HCT116 (cell line): ENCODE data around the gene FAM83F. TPM values are rescaled to one million over a fixed set of nuclear protein-coding genes. Genes with fewer than 3 reads are reported as not detected.

Experiments
- ATAC-seq: fragments of 200-7000 bp; cut with Tn5 transposase; 2 replicates; pipeline ENCODE4 v1.9.1; 2020; ENCODE audit warnings: mild to moderate bottlenecking, moderate library complexity
- BruUV-seq: library from RNA; stranded (reverse); fragments of 400-500 nt; replicated peaks from 2 replicates; lab custom pipeline; 2021; lab: Mats Ljungman, UMichigan
- CTCF ChIA-PET: fragments of 300-600 bp; sonication (Branson Sonifier 250); formaldehyde crosslinking; loops from one replicate; lab custom pipeline; 2021; ENCODE audit warnings: antibody characterized with exemption; lab: Charles Lee
- POLR2A ChIA-PET: fragments of 300-600, 350-600 bp; sonication (Branson Sonifier 250); formaldehyde crosslinking; loops from one replicate; lab custom pipeline; 2021; ENCODE audit warnings: antibody characterized with exemption; lab: Charles Lee
- RAD21 ChIA-PET, 2 experiments: fragments of 300-600 bp; sonication (Branson Sonifier 250); formaldehyde crosslinking; loops; one replicate each; lab custom pipeline; 2023; ENCODE audit warnings: low total read pairs in 2 of 2; ENCODE audit not compliant: uncharacterized antibody in 2 of 2, unreplicated experiment in 2 of 2, low non-redundant PET in 1 of 2; lab: Charles Lee
- DNase-seq: peaks from one replicate; pipeline ENCODE4 v3.0.0-alpha.2; 2010; ENCODE audit warnings: low read depth, low spot score
- H2AFZ ChIP-seq: fragments of 200-600 bp; shearing (Covaris generic), sonication (generic); 2 replicates; pipeline ENCODE4 v1.6.1; 2017; ENCODE audit warnings: low read depth, mixed run types, mixed read lengths, antibody characterized with exemption, low read length; ENCODE audit not compliant: poor library complexity, severe bottlenecking
- H3K27ac ChIP-seq: 2 replicates; pipeline ENCODE4 v1.5.1; 2012; ENCODE audit warnings: low read depth, low read length
- H3K27me3 ChIP-seq: fragments of 200-600 bp; sonication (generic); 2 replicates; pipeline ENCODE4 v1.6.1; 2016; ENCODE audit warnings: mixed run types, low read length, mixed read lengths; ENCODE audit not compliant: insufficient read depth
- H3K36me3 ChIP-seq, 2 experiments: fragments of 200-500 bp in 1 of 2; fragments of 200-600 bp in 1 of 2; sonication (Bioruptor generic) in 1 of 2; sonication (generic) in 1 of 2; 2 replicates each; pipeline versions ENCODE4 v1.5.1 to v1.6.1; 2014 to 2016; ENCODE audit warnings: low read length in 2 of 2, inconsistent platforms in 1 of 2, mixed read lengths in 1 of 2, mixed run types in 1 of 2; ENCODE audit not compliant: insufficient read depth in 2 of 2, control insufficient read depth in 1 of 2
- H3K4me1 ChIP-seq, 2 experiments: fragments of 200-600 bp in 1 of 2; sonication (generic) in 1 of 2; 2 replicates each; pipeline versions ENCODE4 v1.5.1 to v1.6.1; 2012 to 2017; ENCODE audit warnings: low read length in 2 of 2, inconsistent platforms in 1 of 2, mild to moderate bottlenecking in 1 of 2, mixed read lengths in 1 of 2, mixed run types in 1 of 2, moderate library complexity in 1 of 2; ENCODE audit not compliant: insufficient read depth in 2 of 2, control insufficient read depth in 1 of 2
- H3K4me2 ChIP-seq: fragments of 200-600 bp; sonication (generic); 2 replicates; pipeline ENCODE4 v1.6.1; 2017; ENCODE audit warnings: mixed run types, low read length, mixed read lengths
- H3K4me3 ChIP-seq, 2 experiments: fragments of 200-600 bp in 1 of 2; sonication (generic) in 1 of 2; replicated peaks in 1 of 2; 2 replicates each; pipeline ENCODE4 v1.5.1; 2011 to 2016; ENCODE audit warnings: low read length in 2 of 2, control low read depth in 1 of 2, low read depth in 1 of 2, mild to moderate bottlenecking in 1 of 2, mixed read lengths in 1 of 2, mixed run types in 1 of 2
- H3K79me2 ChIP-seq: fragments of 200-600 bp; sonication (generic); 2 replicates; pipeline ENCODE4 v1.6.1; 2017; ENCODE audit warnings: mild to moderate bottlenecking, mixed run types, low read length, moderate library complexity, mixed read lengths; ENCODE audit not compliant: insufficient read depth
- H3K9ac ChIP-seq: fragments of 200-600 bp; sonication (generic); 2 replicates; pipeline ENCODE4 v1.6.1; 2016; ENCODE audit warnings: low read length, mixed read lengths
- H3K9me2 ChIP-seq: fragments of 200-600 bp; sonication (generic), shearing (Covaris generic); 2 replicates; pipeline ENCODE4 v1.6.1; 2017; ENCODE audit warnings: mixed run types, mild to moderate bottlenecking, moderate library complexity; ENCODE audit not compliant: insufficient read depth
- H3K9me3 ChIP-seq, 2 experiments: fragments of 200-500 bp in 1 of 2; fragments of 200-600 bp in 1 of 2; sonication (Bioruptor generic) in 1 of 2; sonication (generic) in 1 of 2; 2 replicates each; pipeline ENCODE4 v1.6.1; 2014 to 2017; ENCODE audit warnings: low read length in 2 of 2, mixed read lengths in 2 of 2, inconsistent platforms in 1 of 2, low read depth in 1 of 2, mild to moderate bottlenecking in 1 of 2, mixed run types in 1 of 2, moderate library complexity in 1 of 2; ENCODE audit not compliant: control insufficient read depth in 1 of 2, insufficient read depth in 1 of 2
- H4K20me1 ChIP-seq: fragments of 200-600 bp; sonication (generic), shearing (Covaris generic); 2 replicates; pipeline ENCODE4 v1.6.1; 2017; ENCODE audit warnings: mixed run types, mild to moderate bottlenecking, moderate library complexity; ENCODE audit not compliant: insufficient read depth
- CBX3 ChIP-seq: IDR thresholded peaks from 2 replicates; pipeline ENCODE4 v1.6.1; 2012; ENCODE audit warnings: low read depth
- EGR1 ChIP-seq: IDR thresholded peaks from 2 replicates; pipeline ENCODE4 v1.6.1; 2012; ENCODE audit warnings: low read depth
- EZH2 ChIP-seq: fragments of 200-600 bp; sonication (generic); IDR thresholded peaks from 2 replicates; pipeline ENCODE4 v1.6.1; 2017; ENCODE audit warnings: antibody characterized with exemption, mixed run types
- EZH2phosphoT487 ChIP-seq: fragments of 200-600 bp; IDR thresholded peaks from 2 replicates; pipeline ENCODE4 v1.6.1; 2018; ENCODE audit warnings: antibody characterized with exemption, borderline replicate concordance
- FOSL1 ChIP-seq: IDR thresholded peaks from 2 replicates; pipeline ENCODE4 v1.6.1; 2012; ENCODE audit warnings: low read depth
- POLR2A ChIP-seq: IDR thresholded peaks from 2 replicates; pipeline ENCODE4 v1.7.0; 2011; ENCODE audit warnings: borderline replicate concordance; ENCODE audit not compliant: insufficient read depth, insufficient read length; ENCODE audit errors: extremely low read depth
- POLR2AphosphoS5 ChIP-seq: IDR thresholded peaks from 2 replicates; pipeline ENCODE4 v1.6.1; 2011; ENCODE audit warnings: mild to moderate bottlenecking, low read depth, low read length, moderate library complexity
- RAD21 ChIP-seq: IDR thresholded peaks from 2 replicates; pipeline ENCODE4 v1.6.1; 2012; ENCODE audit warnings: low read depth, mild to moderate bottlenecking
- SIN3A ChIP-seq: IDR thresholded peaks from 2 replicates; pipeline ENCODE4 v1.6.1; 2012; ENCODE audit warnings: low read depth
- YY1 ChIP-seq: IDR thresholded peaks from 2 replicates; pipeline ENCODE4 v1.6.1; 2011; ENCODE audit warnings: low read length, low read depth, moderate library complexity, mild to moderate bottlenecking; ENCODE audit not compliant: insufficient replicate concordance; ENCODE audit errors: extremely low read depth
- ZFX ChIP-seq: fragments of 450-650 bp; IDR thresholded peaks from 2 replicates; pipeline ENCODE4 v1.6.1; 2017
- ZNF274 ChIP-seq: fragments of 200-500 bp; sonication (Bioruptor generic); IDR thresholded peaks from 2 replicates; pipeline ENCODE4 v1.6.1; 2014; ENCODE audit warnings: mild to moderate bottlenecking, low read depth, low read length, inconsistent platforms
- intact Hi-C: fragments of 100-400 bp; cut with micrococcal nuclease; formaldehyde crosslinking; loops from 2 replicates; pipeline ENCODE4 v1.10.0; 2022
- total RNA-seq: library from RNA; stranded (reverse); gene quantifications from one replicate; pipeline ENCODE4 v1.2.1, GENCODE V29; 2021; ENCODE audit not compliant: unreplicated experiment
- TF ChIP-seq, protein P1 (sequence below): IDR thresholded peaks from 2 replicates; pipeline ENCODE4 v1.6.1; 2011; ENCODE audit warnings: mild to moderate bottlenecking, low read length, moderate library complexity; ENCODE audit not compliant: insufficient replicate concordance; ENCODE audit errors: extremely low read depth
- TF ChIP-seq, protein P2 (sequence below), 3 experiments: fragments of 200-600 bp in 1 of 3; sonication (generic) in 1 of 3; IDR thresholded peaks in 2 of 3; conservative IDR thresholded peaks in 1 of 3; 2 replicates each; pipeline ENCODE4 v1.5.1; 2012 to 2017; ENCODE audit warnings: low read depth in 2 of 3, low read length in 2 of 3, antibody characterized with exemption in 1 of 3, borderline replicate concordance in 1 of 3, control low read depth in 1 of 3, mild to moderate bottlenecking in 1 of 3, mixed read lengths in 1 of 3, mixed run types in 1 of 3, moderate library complexity in 1 of 3; ENCODE audit not compliant: insufficient read depth in 1 of 3
- TF ChIP-seq, protein P3 (sequence below): IDR thresholded peaks from 2 replicates; pipeline ENCODE4 v1.6.1; 2012

FAM83F gene
- total RNA-seq, 1 experiment from 2014 or later = 24.5 TPM

DNA sequence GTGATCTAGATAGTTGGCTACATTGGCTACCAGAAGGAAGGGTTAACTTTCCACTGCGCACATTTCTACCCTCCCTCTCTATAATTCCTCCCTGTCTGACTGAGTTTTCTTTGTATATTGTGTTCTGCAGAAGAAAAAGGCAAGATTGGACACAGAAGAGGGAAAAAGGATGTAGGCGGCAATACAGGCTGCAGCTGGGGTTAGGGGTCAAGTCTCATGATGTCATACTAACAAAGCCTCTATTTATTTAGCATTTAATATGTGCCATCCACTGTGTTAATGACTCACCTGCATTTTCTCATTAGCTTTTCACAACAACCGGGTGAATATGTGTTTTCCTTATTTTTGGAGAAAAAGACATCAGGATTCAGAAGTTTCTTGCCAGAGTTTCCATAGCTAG, 2.0 kb downstream of the FAM83F start:
- intact Hi-C loops = no loop called here
- Histone ChIP-seq H3K27ac (no peak overlapping the region), H3K9me2 (no peaks in the 10 kb centered on the region), H3K79me2 (peaks cover 63% of the 10 kb centered on the region), H3K36me3 (peaks cover 6% of the 10 kb centered on the region in 2 experiments; a peak in 2 of 4 replicates), H2AFZ (no peak overlapping the region), H4K20me1 (no peaks in the 10 kb centered on the region), H3K27me3 (no peaks in the 10 kb centered on the region), H3K9ac (0 out of 2 replicates have a peak overlapping the region, but pooled peaks have one; percentile 89), H3K4me2 (peak overlapping the region; percentile 98), H3K4me1 (peaks cover 20 to 38% of the 10 kb centered on the region in 2 experiments), H3K4me3 (peak overlapping the region; percentile 12 to 90; a peak in 1 of 4 replicates), H3K9me3 (no peaks in the 10 kb centered on the region)
- ChIA-PET POLR2A (no interaction called here), RAD21 (no interaction called here), CTCF (no interaction called here)
- ATAC-seq (no peak), DNase-seq (no peak)
- TF ChIP-seq POLR2AphosphoS5 = no peak
- TF ChIP-seq, protein P1, sequence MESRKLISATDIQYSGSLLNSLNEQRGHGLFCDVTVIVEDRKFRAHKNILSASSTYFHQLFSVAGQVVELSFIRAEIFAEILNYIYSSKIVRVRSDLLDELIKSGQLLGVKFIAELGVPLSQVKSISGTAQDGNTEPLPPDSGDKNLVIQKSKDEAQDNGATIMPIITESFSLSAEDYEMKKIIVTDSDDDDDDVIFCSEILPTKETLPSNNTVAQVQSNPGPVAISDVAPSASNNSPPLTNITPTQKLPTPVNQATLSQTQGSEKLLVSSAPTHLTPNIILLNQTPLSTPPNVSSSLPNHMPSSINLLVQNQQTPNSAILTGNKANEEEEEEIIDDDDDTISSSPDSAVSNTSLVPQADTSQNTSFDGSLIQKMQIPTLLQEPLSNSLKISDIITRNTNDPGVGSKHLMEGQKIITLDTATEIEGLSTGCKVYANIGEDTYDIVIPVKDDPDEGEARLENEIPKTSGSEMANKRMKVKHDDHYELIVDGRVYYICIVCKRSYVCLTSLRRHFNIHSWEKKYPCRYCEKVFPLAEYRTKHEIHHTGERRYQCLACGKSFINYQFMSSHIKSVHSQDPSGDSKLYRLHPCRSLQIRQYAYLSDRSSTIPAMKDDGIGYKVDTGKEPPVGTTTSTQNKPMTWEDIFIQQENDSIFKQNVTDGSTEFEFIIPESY = no peak
- no TSS peak for BruUV-seq

DNA sequence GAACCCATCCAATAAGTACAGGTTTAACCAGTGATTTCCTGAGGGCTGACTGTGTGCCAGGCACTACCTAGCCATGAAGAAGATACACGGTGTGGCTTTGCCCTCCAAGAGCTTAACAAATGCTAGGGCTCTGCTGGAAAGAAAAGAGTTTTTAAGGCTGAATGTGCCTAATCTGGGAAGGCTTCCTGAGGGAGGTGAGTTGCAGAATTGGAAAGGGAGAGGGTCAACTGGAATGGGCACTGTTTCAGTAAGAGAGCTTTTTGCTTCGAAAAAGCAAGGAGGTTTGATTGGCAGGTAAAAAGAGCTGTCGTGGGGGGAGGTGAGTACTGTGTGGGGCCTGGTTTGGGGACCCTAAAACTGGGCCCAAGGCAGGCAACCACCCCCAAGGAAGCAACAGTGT, 2.7 kb downstream of the FAM83F start:
- POLR2A ChIA-PET = no interaction called here

More for the DNA sequence above, 2.7 kb downstream of the FAM83F start:
- H3K4me2 ChIP-seq = no peak overlapping the region
- TF ChIP-seq YY1 (no peak), POLR2A (no peak), EGR1 (no peak), EZH2phosphoT487 (no peak), CBX3 (no peak), RAD21 (no peak), SIN3A (no peak), FOSL1 (no peak), ZFX (no peak), ZNF274 (no peak), EZH2 (no peak), POLR2AphosphoS5 (no peak)
- TF ChIP-seq, protein P2, sequence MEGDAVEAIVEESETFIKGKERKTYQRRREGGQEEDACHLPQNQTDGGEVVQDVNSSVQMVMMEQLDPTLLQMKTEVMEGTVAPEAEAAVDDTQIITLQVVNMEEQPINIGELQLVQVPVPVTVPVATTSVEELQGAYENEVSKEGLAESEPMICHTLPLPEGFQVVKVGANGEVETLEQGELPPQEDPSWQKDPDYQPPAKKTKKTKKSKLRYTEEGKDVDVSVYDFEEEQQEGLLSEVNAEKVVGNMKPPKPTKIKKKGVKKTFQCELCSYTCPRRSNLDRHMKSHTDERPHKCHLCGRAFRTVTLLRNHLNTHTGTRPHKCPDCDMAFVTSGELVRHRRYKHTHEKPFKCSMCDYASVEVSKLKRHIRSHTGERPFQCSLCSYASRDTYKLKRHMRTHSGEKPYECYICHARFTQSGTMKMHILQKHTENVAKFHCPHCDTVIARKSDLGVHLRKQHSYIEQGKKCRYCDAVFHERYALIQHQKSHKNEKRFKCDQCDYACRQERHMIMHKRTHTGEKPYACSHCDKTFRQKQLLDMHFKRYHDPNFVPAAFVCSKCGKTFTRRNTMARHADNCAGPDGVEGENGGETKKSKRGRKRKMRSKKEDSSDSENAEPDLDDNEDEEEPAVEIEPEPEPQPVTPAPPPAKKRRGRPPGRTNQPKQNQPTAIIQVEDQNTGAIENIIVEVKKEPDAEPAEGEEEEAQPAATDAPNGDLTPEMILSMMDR (IDR thresholded peaks at IDR 0.05 in 2 of 3, conservative IDR thresholded peaks at IDR 0.05 in 1 of 3; ENCODE audit: borderline replicate concordance in 1 of 3, insufficient read depth in 1 of 3, low read depth in 2 of 3, low read length in 2 of 3) = no peak
- TF ChIP-seq, protein P3, sequence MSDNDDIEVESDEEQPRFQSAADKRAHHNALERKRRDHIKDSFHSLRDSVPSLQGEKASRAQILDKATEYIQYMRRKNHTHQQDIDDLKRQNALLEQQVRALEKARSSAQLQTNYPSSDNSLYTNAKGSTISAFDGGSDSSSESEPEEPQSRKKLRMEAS = no peak
- no peak overlapping the region for H2AFZ ChIP-seq
- H3K4me3 ChIP-seq = no peak overlapping the region
- H3K27ac ChIP-seq = no peak overlapping the region
- peaks cover 67% of the 10 kb centered on the region for H3K79me2 ChIP-seq
- peaks cover 25 to 44% of the 10 kb centered on the region in 2 experiments for H3K4me1 ChIP-seq
- no peaks in the 10 kb centered on the region for H4K20me1 ChIP-seq
- DNase-seq (no peak), ATAC-seq (no peak)
- CTCF ChIA-PET = no interaction called here
- no TSS peak for BruUV-seq
- H3K9ac ChIP-seq = no peak overlapping the region
- no peaks in the 10 kb centered on the region for H3K9me3 ChIP-seq
- intact Hi-C loops = no loop called here
- no peaks in the 10 kb centered on the region for H3K27me3 ChIP-seq
- peaks cover 6% of the 10 kb centered on the region in 2 experiments; a peak in 2 of 4 replicates for H3K36me3 ChIP-seq
- H3K9me2 ChIP-seq = no peaks in the 10 kb centered on the region
- RAD21 ChIA-PET = no interaction called here
